Cardiac muscle cell (in vitro differentiated cells and primary cell): ENCODE results near the gene SYNE2. TPM values are rescaled to one million over a fixed set of nuclear protein-coding genes. Genes with fewer than 3 reads are reported as not detected.

Source experiments
- DNase-seq, 2 donors: peaks; one replicate each; pipeline versions ENCODE4 v3.0.0 to v3.0.0-alpha.2; 2010 to 2017; ENCODE audit warnings: low read depth in 1 of 2, low spot score in 1 of 2
- H3K27ac ChIP-seq: fragments of 200-600 bp; sonication (generic); 2 replicates; pipeline ENCODE4 v1.5.1; 2016
- H3K27me3 ChIP-seq: fragments of 200-600 bp; sonication (generic); 2 replicates; pipeline ENCODE4 v1.6.0; 2016; ENCODE audit warnings: control low read depth
- H3K36me3 ChIP-seq: fragments of 200-600 bp; sonication (generic); 2 replicates; pipeline ENCODE4 v1.5.1; 2016; ENCODE audit warnings: control low read depth
- H3K4me1 ChIP-seq: fragments of 200-600 bp; sonication (generic); 2 replicates; pipeline ENCODE4 v1.8.1; 2017; ENCODE audit warnings: low read depth, mild to moderate bottlenecking, mixed run types
- H3K4me3 ChIP-seq: fragments of 200-600 bp; sonication (generic); 2 replicates; pipeline ENCODE4 v1.5.1; 2016; ENCODE audit warnings: mild to moderate bottlenecking
- H3K9me3 ChIP-seq: fragments of 200-600 bp; sonication (generic); 2 replicates; pipeline ENCODE4 v1.5.1; 2017; ENCODE audit warnings: low read depth, mild to moderate bottlenecking, control low read depth
- CTCF ChIP-seq: IDR thresholded peaks from 2 replicates; pipeline ENCODE4 v1.5.1; 2012; ENCODE audit warnings: low read depth, mild to moderate bottlenecking, low read length
- polyA plus RNA-seq: library from polyadenylated mRNA; unstranded; fragments of >200 nt; fragmentation: Nextera tagmentation; extraction: Ambion mirVana; gene quantifications from 2 replicates; pipeline ENCODE4 v1.2.1, GENCODE V29; 2016
- total RNA-seq: library from RNA; depleted of rRNA; stranded (reverse); fragments of >200 nt; gene quantifications from 2 replicates; pipeline ENCODE4 v1.2.3, GENCODE V29; 2016

The SYNE2 gene
- total and polyA plus RNA-seq, 2 experiments from 2014 or later, result 36.0 to 95.2 TPM

- Histone ChIP-seq H3K27ac (no peak overlapping the region), H3K9me3 (no peaks in the 10 kb centered on the region), H3K36me3 (peaks cover 5% of the 10 kb centered on the region), H3K27me3 (no peaks in the 10 kb centered on the region), H3K4me1 (no peaks in the 10 kb centered on the region), H3K4me3 (no peak overlapping the region)
- DNase-seq, result no peak
- TF ChIP-seq CTCF, result no peak
Measured at GRCh38 chr14:63952053-63952932, 99.5 kb downstream of the SYNE2 start.

DNA sequence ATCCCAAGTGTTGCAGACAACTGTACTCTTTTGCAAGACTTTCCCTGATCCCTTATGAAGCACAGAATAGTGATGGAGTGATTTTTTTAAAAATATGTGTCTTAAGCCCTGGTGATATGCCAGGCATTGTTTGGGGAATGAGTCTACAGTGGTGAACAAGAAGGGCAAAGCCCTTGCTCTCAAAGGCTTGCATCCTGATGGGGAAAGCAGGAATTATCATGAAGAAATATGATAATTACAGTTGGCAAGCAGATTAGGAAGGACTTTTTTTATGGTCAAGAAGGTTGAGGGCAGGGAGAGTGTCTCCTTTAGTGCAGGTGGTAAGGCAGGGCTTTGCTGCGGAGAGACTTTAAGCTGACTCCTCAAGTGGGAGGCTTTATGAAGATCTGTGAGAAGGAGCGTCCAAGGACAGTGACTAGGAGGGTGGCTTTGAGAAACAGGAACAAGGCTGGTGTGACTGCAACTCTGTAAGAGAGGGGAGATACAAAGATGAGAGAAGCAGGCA, 100.2 kb downstream of the SYNE2 start:
- Histone ChIP-seq H3K27ac (no peak overlapping the region), H3K27me3 (no peaks in the 10 kb centered on the region), H3K4me1 (no peaks in the 10 kb centered on the region), H3K4me3 (no peak overlapping the region), H3K36me3 (peaks cover 5% of the 10 kb centered on the region), H3K9me3 (no peaks in the 10 kb centered on the region)
- TF ChIP-seq CTCF, result no peak
- DNase-seq, result peak in 1 of 2 donors; percentile 64

DNA sequence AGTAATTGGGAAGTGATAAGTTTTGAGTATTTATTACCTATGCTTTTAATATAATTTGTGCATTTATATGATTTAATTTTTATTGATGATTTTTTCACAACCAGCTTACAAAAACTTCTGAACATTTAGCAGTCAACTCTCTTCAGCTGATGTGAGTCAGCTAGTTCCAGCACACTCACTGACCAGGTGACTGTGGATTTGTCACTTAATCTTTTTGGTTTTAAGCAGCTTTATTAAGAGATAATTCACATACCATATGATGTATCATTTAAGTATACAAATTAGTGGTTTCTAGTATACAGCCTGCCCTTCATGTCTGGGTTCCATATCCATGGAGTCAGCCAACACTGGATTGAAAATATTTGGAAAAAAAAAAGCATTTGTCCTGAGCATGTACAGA, 103.5 kb downstream of the SYNE2 start:
- H3K4me3 ChIP-seq, result no peak overlapping the region
- TF ChIP-seq CTCF, result no peak
- no peaks in the 10 kb centered on the region for H3K27me3 ChIP-seq
- DNase-seq, result no peak
- H3K36me3 ChIP-seq, result no peaks in the 10 kb centered on the region
- H3K27ac ChIP-seq, result no peak overlapping the region
- no peaks in the 10 kb centered on the region for H3K4me1 ChIP-seq
- no peaks in the 10 kb centered on the region for H3K9me3 ChIP-seq

- peak in 1 of 2 donors; percentile 53 for DNase-seq
Measured at GRCh38 chr14:63960926-63961567, 108.2 kb downstream of the SYNE2 start.

GRCh38 chr14:63962906-63963305, 110.1 kb downstream of the SYNE2 start:
- no peak for DNase-seq
- Histone ChIP-seq H3K4me3 (no peak overlapping the region), H3K9me3 (no peaks in the 10 kb centered on the region), H3K4me1 (no peaks in the 10 kb centered on the region), H3K27me3 (no peaks in the 10 kb centered on the region), H3K27ac (no peak overlapping the region), H3K36me3 (no peaks in the 10 kb centered on the region)
- no peak for TF ChIP-seq CTCF

More at GRCh38 chr14:63960926-63961567, 108.2 kb downstream of the SYNE2 start:
- H3K4me3 ChIP-seq, result no peak overlapping the region
- no peaks in the 10 kb centered on the region for H3K9me3 ChIP-seq
- H3K36me3 ChIP-seq, result no peaks in the 10 kb centered on the region
- no peak for TF ChIP-seq CTCF
- H3K27ac ChIP-seq, result no peak overlapping the region
- no peaks in the 10 kb centered on the region for H3K4me1 ChIP-seq
- no peaks in the 10 kb centered on the region for H3K27me3 ChIP-seq
